ENCODE measurements around the gene MYL7.
A peak's percentile ranks its signal among the peaks of the same experiment; 100 is the strongest.

MYL7 gene

DNA sequence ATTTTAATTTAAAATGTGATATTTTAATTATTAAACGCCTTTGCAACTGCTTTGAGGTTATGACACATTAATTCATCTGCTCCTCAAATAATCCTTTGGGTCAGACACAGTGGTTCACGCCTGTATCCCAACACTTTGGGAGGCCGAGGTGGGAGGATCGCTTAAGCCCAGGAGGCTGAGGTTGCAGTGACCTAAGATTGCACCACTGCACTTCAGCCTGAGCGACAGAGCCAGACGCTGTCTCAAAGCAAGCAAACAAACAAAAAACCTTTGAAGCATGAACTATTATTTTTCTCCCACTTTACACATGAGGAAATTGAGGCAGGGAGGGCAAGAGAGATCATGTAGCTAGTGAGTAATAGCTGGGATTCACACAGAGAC lies 16.3 kb downstream of the MYL7 start:
- TF ChIP-seq, protein P1, sequence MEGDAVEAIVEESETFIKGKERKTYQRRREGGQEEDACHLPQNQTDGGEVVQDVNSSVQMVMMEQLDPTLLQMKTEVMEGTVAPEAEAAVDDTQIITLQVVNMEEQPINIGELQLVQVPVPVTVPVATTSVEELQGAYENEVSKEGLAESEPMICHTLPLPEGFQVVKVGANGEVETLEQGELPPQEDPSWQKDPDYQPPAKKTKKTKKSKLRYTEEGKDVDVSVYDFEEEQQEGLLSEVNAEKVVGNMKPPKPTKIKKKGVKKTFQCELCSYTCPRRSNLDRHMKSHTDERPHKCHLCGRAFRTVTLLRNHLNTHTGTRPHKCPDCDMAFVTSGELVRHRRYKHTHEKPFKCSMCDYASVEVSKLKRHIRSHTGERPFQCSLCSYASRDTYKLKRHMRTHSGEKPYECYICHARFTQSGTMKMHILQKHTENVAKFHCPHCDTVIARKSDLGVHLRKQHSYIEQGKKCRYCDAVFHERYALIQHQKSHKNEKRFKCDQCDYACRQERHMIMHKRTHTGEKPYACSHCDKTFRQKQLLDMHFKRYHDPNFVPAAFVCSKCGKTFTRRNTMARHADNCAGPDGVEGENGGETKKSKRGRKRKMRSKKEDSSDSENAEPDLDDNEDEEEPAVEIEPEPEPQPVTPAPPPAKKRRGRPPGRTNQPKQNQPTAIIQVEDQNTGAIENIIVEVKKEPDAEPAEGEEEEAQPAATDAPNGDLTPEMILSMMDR (IDR thresholded peaks at IDR 0.05; ENCODE audit: low read depth, low read length, missing control alignments), result no peak
- no peak overlapping the region for H3K4me3 ChIP-seq (ENCODE audit: low read depth, low read length)
- DNase-seq (ENCODE audit: low read depth), result no peak
- in situ Hi-C loops (cut with HindIII; ENCODE audit: low sequenced_read_pairs), result no loop called here

DNA sequence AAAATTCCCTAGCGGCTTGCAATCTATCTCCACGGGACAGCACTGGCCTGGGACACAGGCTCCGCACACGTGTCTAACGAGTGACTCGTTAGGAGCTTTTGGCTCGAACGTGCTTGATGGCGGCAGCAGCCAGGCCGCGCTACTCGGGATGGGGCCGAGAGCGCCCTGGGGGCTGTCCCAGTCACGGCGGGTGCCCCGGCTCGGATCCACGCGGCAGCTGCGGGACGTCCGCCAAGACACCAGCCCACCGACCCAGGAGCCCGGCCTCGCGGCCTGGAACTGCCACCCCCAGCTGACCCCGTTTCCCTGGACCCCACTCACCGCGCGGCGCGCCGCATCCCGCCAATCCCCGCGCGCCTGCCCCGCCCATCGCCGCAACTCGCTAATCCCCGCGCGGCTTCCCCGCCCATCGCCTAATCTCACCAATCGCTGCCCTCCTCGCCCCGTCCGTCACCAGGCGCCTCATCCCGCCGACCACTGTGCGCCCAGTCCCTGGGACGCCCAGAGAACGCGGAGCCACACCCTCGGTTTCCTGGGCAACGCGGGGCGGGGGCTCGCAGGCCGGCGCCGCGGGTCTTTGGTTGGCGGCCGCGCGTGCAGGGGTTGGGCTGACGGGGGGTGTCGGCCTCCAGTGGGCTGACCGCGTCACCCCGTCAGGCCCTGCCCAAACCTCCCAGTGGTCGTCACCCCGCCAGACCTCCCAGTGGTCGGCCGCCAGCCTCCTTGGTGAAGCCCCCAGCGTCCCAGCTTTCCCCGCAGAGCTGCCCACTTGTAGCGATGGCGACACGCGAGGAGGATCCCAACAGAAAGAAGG lies 17.7 kb downstream of the MYL7 start, which contains the start of gene POLD2:
POLD2 (minus strand) TSS at position 359 of the 814 bp plus-strand sequence. CDS start 1,495 bp downstream, outside the sequence.
- in situ Hi-C loops (cut with HindIII; ENCODE audit: low sequenced_read_pairs), result no loop called here

DNA sequence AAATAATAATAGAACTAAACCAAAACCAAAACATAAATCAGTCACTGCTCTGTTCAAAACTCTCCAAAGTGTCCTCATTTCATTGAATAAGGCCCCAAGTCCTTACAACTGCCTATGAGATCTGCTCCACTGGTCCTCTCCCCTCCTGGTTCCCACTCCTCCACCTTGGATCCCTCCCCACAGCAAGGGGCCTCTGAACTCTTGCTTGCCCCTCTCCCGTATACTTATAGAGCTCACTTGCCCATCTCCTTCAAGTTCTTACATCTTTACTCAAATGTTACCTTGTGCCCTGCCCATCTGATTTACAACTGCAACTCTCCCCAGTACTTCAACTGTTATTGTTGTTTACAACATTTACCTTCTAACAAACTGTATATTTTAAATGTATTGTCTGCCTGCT lies 18.6 kb downstream of the MYL7 start:
- TF ChIP-seq, protein P1 (IDR thresholded peaks at IDR 0.05; ENCODE audit: low read depth, low read length, missing control alignments), result no peak
- H3K4me3 ChIP-seq (ENCODE audit: low read depth, low read length), result peak overlapping the region; percentile 67
- in situ Hi-C loops (cut with HindIII; ENCODE audit: low sequenced_read_pairs), result no loop called here
- no peak for DNase-seq (ENCODE audit: low read depth)

More for the DNA sequence above, 17.7 kb downstream of the MYL7 start, which contains the start of gene POLD2:
- peak; percentile 87 for DNase-seq (ENCODE audit: low read depth)
- peak within 1 kb of the TSS; percentile 67 for H3K4me3 ChIP-seq (ENCODE audit: low read depth, low read length)
- TF ChIP-seq, protein P1 (IDR thresholded peaks at IDR 0.05; ENCODE audit: low read depth, low read length, missing control alignments), result no peak

GRCh38 chr7:44121761-44122420 lies 19.2 kb downstream of the MYL7 start:
- no peak for DNase-seq (ENCODE audit: low read depth)
- TF ChIP-seq, protein P1 (IDR thresholded peaks at IDR 0.05; ENCODE audit: low read depth, low read length, missing control alignments), result no peak
- H3K4me3 ChIP-seq (ENCODE audit: low read depth, low read length), result peak overlapping the region; percentile 67
- in situ Hi-C loops (cut with HindIII; ENCODE audit: low sequenced_read_pairs), result no loop called here

DNA sequence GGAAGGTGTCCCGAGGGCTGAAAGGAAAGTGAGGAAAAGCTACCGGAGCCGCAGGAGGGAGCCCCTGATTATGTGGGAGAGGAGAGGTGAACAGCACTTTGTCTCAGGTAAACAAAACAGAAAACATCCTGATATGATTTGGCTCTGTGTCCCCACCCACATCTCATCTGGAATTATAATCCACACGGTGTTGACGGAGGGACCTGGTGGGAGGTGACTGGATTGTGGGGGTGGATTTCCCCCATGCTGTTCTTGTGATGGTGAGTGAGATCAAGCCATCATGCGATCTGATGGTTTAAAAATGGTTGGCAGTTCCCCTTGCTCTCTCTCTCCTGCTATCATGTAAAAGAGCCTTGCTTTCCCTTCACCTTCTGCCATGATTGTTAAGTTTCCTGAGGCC lies 20.7 kb downstream of the MYL7 start:
- no peak overlapping the region for H3K4me3 ChIP-seq (ENCODE audit: low read depth, low read length)
- in situ Hi-C loops (cut with HindIII; ENCODE audit: low sequenced_read_pairs), result no loop called here
- DNase-seq (ENCODE audit: low read depth), result no peak
- TF ChIP-seq, protein P1 (IDR thresholded peaks at IDR 0.05; ENCODE audit: low read depth, low read length, missing control alignments), result no peak

DNA sequence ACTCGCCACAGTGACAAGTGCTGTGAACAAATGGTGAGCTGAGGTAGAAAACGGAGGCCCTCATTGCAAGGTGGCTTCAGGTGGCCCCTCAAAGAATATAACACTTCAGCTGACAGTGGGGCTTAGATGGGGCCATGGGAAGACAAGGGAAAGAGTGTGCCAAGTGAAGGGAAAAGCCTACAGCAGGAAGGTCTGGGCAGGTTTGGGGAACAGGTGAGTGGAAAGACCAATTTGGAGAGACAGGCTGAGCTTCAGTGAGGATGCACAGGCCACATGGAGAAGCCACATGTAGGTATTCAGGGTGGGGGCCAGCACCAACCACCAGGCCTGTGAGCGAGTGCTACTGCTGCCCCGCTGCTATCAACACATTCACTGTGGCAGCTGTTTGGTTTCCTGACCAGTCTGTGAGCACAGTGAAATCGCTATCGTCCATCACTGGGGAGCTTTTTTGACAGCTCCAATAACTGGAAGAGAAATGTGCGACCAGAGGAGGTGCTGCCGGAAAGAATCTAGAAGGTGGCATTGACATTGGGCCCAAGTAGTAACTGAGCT lies 21.2 kb downstream of the MYL7 start:
- no peak for DNase-seq (ENCODE audit: low read depth)
- in situ Hi-C loops (cut with HindIII; ENCODE audit: low sequenced_read_pairs), result no loop called here
- TF ChIP-seq, protein P1 (IDR thresholded peaks at IDR 0.05; ENCODE audit: low read depth, low read length, missing control alignments), result no peak
- no peak overlapping the region for H3K4me3 ChIP-seq (ENCODE audit: low read depth, low read length)

Data from astrocyte of the cerebellum (primary cell).